ENCODE data around the gene PHLDB2. TPM values are rescaled to one million over a fixed set of nuclear protein-coding genes. Genes with fewer than 3 reads are reported as not detected.

The PHLDB2 gene
- total RNA-seq, 1 donor from 2014 or later: 89.9 TPM

Other genes with a start within 250 kb of the PHLDB2 start
- gene PLCXD2, start 184.6 kb upstream of the PHLDB2 start, total RNA-seq: 1.7 and 2.9 TPM in 2 replicates
- 26.2 and 45.9 TPM in 2 replicates for gene ABHD10, start 119.8 kb downstream of the PHLDB2 start, total RNA-seq
- gene TAGLN3, start 139.7 kb downstream of the PHLDB2 start, total RNA-seq: 0.19 and 0.85 TPM in 2 replicates
- not detected in 2 replicates for gene TMPRSS7, start 175.5 kb downstream of the PHLDB2 start, total RNA-seq
- gene C3orf52, start 227.1 kb downstream of the PHLDB2 start, total RNA-seq: 6.7 and 7.7 TPM in 2 replicates